ENCODE measurements around the gene SNX25.
"Not testable (repeated sequence)": the region's sequence is repeated elsewhere in the genome, so short reads cannot be mapped to it uniquely, and the experiment has no call there.

SNX25 gene

DNA sequence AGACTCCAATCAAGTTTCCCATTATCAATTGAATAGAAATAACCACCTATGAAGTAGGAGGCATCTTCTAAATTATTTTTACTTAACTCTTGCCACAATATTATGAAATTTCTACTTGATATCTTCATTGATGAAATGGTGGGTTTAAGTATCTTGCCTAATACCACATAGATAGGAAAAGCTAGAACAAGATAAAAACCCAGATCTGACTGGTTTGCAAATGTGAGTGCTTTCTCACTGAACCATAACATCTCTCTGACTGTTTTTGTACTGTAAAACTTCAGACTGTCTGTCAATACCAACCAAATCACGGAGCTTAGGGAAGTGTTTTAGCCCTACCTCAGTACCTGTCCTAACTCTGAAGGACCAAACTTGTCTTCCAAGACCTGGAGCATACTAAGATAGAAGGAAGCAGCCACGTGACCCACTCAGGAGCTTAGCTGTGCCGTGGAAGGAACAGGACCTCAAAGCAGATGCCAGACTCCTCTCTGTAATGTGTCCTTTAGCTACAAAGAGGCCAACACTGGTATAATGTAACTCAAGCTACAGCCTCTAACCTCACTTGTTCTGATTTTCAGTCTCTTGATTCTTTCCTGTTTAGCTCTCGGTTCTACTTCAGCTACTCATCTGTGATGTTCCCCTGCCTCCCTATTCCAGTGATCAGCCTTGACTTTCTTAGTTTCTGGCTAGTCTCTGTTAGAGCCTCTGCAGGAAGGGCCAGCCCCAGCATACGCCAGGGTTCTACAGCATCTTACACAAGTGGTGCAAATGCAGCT is 101.9 kb downstream of the SNX25 start:
- no peak for FAIRE-seq

DNA sequence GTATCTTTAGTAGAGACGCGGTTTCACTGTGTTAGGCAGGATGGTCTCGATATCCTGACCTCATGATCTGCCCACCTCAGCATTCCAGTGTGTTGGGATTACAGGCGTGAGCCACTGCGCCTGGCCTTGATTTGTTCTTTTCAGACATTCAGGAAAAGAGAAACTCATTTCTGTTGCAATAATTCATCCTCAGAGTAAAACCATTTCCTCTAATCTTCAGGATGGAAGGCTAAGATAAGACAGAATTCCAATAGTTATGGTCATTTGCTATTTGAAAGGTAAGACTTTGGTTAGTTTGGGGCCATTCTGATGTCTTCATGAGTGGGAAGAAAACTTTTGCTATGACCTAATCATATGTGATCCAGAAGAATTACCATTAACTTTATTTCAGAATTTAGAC is 103.3 kb downstream of the SNX25 start:
- FAIRE-seq = no peak

DNA sequence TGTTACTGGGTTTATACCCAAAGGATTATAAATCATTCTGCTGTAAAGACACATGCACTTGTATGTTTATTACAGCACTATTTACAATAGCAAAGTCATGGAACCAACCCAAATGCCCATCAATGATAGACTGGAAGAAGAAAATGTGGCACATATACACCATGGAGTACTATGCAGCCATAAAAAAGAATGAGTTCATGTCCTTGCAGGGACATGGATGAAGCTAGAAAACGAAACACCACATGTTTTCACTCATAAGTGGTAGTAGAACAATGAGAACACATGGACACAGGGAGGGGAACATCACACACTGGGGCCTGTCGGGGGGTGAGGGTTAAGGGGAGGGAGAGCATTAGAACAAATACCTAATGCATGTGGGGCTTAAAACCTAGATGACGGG is 108.1 kb downstream of the SNX25 start:
- FAIRE-seq = not testable (repeated sequence)

DNA sequence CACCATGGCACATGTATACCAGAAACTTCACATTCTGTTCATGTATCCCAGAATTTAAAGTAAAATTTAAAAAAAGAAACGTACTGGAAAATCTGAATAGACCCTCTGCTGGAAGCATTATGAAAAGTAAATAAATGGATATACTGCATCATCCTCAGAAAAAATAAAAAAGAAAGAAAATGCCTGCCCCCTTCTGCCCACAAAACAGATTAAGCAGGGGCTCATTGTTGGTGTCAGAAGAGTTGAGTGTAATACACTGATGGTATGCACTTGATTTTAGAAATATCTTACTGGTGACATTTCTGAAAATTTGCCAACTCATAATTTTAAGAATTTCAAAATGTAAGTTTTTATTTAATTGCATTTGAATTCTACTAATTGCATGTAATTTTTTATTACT is 108.5 kb downstream of the SNX25 start:
- no peak for FAIRE-seq

DNA sequence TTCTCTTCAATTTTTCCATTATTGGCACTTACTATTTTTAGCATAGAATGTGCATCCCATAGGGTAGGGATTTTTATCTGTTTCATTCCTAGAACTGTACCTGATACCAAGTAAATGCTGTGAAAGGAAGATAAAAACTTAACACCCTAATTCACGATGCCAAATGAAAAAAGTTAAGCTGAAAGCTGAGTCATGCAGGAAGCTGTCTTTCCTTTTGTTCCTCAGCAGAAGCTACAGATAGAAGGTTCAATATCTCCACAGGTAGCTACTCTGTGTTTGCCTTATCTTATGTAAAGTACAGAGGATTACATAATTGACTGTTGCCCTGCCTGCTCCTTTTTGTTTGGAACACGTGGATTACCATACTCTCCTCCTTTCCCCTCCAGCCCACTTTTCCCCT is 109.3 kb downstream of the SNX25 start:
- no peak for FAIRE-seq

DNA sequence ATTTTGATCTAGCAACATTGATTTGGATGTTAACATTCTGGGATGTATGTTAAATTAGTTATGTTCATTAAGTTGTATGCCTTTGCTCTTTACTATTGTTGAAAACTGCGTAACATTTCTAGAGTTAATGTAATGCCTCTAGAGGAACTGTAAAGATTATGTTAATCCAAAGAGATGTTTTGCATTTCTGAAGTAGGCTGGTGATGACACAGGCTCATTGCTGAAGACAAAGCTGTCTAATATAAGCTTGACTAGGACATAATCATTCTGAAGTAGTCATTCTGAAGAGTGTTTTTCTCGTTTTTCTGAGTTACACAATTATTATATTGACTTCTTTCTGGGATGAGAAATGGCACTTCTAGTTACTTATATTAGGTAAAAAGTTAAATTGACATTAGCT is 113.4 kb downstream of the SNX25 start:
- no peak for FAIRE-seq

DNA sequence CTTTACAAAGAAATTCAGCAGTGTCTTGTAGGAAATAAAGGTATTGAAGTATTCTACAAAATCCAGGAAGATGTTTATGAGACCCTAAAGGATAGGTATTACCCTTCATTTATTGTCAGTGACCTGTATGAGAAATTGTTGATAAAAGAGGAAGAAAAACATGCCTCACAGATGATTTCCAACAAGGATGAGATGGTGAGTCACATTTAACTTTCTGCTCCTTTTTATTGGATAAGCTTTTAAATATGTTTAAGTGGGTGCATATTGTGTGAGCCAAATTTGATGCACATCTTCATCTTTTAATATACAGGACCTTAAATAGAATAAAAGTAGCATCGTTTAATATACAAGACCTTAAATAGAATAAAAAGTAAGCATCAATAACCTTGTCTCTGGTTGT is 114.2 kb downstream of the SNX25 start:
- no peak for FAIRE-seq

DNA sequence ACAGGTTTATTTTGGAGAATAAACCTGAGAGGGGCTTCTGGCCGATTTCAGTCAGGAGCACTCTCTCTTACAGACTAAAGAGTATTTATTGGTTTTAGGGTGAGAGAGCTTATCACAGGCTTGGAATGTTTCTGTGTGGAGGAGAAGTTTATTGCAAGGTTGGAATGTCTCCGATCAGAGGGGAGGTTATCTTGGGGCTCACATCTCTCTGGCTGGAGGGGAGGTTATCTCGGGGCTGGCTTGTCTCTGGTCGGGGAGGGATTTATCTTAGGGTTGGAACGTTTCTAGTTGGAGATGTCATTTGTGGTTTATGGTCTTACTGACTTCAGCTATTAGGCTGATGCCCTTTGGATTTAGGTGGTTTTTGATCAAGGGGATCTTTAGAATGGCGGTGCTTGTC is 115.0 kb downstream of the SNX25 start:
- not testable (repeated sequence) for FAIRE-seq

DNA sequence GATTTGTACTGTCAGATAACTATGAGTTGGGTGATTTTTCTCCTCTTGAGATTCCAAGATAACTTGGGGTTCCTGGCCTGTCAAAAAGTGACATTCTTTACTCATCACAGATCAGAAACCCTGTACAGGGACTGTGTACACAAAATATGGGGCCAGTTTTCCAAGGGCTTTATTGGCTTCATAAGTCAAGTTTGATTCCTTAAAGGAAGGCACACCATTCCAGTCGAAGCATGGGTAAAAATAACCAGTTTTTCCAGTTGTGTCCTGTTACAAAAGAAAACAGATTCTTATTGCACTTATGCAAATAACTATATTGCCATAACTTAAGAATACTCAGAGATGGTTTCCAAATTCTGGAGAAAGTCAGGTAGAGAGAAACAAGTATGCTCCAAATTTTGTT is 116.3 kb downstream of the SNX25 start:
- FAIRE-seq = not testable (repeated sequence)

DNA sequence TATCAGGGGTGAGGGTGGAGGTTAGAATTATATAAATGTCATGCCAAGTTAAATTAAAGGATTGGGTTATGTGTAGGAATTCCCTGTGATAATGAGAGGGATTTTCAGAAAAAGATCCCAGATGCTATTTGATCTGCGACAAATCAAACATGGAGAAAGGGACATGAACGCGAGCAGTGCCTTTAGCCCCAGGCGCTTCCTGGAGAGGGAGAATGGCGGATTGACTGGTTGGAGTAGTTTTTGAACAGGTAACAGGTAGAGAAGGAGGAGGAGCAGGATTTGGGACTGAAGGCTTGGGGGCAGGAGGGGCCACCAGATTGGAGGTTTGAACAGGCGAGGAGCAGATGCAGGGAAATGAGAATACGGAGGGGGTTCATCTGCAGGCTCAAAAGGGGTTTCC is 119.2 kb downstream of the SNX25 start:
- no peak for FAIRE-seq

DNA sequence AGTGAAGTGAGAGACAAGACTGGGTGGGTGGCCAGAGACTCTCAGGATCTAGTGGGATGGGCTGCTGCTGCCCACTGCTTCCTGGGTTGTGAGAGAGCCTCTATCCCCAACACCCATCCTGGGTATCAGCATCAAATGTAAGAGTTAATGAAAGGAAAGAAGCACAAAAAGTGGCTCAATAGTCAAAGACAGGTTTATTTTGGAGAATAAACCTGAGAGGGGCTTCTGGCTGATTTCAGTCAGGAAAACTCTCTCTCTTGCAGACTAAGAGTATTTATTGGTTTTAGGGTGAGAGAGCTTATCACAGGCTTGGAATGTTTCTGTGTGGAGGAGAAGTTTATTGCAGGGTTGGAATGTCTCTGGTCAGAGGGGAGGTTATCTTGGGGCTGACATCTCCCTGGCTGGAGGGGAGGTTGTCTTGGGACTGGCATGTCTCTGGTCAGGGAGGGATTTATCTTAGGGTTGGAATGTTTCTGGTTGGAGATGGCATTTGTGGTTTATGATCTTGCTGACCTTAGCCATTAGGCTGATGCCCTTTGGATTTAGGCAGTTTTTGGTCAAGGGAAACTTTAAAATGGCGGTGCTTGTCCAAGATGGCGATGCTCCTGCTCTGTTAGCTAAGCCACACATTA is 120.6 kb downstream of the SNX25 start:
- not testable (repeated sequence) for FAIRE-seq

DNA sequence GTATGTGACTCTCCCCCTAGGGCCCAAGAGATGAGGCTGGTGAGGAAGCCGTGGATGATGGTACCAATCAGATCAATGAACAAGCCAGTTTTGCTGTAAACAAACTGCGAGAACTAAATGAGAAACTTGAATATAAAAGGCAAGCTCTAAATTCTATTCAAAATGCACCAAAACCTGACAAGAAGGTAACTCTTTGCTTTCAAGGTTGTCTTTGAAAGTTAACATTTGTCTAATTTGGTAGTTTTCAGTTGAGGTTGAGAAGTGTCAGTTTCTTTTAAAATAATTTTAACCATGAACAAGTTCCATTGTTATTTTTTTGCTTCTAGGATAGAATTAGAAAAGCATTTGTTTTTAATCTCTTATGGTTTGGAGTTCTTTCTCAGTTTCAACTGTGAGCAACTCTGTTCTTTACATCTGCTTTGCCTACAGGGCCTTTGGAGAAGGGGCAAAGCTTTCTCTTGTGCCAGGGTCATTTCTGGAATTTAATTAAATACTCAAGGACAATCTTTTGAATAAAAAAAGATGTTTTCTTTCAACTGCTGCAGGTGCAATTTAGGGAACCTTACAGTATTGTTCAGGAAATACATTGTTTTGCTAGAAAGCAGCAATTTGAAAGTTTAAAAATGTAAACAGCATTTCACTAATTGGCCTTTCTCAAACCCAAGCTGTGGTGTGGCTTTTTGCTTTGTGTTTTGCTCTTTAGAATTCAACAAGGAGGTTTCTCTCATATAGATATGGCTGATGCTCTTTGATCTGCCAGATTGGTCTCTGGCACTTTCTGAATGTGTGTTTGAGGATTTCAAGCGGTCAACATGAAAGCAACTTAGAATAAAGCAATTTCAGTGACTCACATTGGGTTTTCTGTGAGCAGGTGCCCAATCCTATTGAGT is 123.4 kb downstream of the SNX25 start:
- FAIRE-seq = no peak

DNA sequence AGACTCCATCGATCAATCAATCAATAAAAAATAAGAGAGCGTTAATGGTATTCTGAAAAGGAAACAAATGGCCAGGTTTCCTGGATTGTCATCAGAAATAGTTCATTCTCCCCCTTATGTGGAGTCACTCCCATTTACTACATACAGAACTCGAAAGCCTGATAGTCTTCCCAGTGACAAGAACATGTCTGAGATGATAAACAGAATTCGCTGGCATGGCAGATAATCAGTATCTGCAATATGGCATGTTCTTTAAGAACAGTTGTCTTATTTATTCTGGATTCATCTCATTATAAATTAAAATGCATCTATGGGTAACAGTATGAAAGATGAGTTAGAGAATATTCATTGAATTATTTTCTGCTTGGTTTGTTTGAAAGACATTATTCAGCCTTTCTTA is 124.9 kb downstream of the SNX25 start:
- no peak for FAIRE-seq

DNA sequence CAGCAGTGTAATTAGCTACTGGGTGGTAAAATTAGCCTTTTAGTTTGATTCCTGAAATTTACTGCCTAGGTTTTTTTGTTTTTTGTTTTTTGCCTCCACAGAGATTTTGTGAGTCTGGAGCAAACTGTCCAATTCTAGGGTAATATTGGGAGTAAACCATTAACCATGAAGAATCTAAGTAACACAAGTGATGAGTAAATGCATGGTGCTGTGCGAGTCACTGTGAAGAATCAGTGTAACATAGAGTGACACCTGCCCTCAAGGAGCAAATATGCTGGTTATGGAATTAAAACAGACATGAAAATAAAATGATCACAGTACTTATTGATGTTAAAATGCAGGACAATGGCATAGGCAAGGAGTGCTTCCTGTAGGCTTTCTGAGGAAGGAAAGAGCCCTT is 126.2 kb downstream of the SNX25 start:
- FAIRE-seq = no peak

DNA sequence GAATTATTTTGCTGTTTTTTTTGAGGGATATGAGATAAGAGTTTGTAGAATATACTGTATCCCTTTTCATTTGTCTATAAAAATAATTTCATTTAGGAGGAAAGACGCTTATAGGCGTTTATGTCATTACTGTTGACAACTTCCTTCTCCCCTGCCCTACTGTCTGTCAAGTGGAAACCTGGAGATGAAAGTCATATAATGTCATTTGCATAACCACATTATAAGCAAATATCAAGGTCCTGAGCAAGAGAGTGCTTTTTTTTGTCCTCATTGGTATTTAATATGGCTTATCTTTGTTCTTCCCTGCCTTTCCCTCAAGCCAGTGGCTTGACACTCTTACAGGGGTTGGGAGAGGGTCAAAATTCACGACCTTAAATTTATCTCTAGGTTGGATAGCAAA is 130.5 kb downstream of the SNX25 start:
- no peak for FAIRE-seq

DNA sequence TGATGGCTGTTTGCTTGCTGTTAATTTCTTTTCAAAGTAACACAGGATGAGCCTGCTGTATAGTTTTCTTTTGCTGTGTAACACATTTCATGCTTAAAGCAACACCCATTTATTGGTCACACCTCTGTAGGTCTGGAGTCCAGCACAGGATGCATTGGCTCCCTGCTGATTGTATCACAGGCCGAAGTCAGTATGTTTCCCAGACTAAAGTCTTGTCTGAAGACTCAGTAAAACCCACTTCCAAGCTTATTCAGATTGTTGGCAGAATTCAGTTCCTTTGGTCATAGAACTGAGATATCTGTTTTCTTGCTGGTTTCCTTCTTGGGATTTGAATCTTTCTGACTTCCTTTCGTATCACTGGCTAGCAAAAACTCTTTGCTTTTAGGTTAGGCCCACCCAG is 132.0 kb downstream of the SNX25 start:
- no peak for FAIRE-seq

DNA sequence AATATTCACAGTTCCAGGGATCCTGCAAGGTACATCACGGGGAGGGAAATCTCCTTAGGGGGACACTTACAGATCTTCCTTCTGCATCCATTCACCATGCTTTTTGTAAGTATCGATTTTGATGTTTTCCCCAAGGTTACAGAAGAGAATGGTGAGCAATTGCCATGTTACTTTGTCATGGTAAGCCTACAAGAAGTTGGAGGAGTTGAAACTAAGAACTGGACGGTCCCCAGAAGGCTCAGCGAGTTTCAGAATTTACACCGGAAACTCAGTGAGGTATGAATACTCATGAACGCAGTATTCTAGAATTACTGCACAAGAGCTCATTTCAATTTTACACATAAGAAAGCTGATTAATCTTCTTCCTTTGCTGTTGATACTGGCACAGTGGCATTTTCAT is 132.4 kb downstream of the SNX25 start:
- no peak for FAIRE-seq

DNA sequence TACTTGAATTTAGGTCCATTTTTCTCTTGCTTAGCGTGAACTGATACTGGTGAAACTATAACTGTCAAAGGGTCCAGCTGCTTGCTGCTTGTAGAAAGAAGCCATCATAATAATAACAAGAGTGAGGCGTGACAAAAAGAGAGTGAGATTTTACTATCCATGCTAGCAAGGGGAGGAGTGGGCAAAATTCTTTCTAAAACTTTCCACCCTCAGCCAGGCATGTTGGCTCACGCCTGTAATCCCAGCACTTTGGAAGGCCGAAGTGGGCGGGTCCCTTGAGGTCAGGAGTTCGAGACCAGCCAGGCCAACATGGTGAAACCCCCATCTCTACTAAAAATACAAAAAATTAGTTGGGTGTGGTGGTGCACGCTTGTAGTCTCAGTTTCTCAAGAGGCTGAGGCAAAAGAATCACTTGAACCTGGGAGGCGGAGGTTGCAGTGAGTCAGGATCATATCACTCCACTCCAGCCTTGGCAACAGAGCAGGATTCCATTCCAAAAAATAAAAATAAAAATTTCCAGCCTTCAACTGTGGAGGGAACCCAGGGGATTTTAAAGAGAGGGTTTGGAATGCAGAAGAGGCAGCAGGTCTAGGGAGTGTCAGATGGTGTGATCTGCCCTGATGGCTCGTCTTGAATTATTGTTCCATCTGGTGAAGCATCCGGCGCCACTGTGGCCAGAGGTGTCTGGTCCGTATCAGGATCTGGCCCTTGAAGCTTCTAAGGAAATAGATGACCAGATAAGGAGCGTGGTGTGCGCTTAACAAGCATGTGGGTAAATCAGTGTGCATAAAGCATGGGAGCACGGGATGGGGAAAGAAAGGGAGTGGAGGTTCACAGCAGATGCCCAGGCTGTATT is 134.6 kb downstream of the SNX25 start:
- FAIRE-seq = no peak

DNA sequence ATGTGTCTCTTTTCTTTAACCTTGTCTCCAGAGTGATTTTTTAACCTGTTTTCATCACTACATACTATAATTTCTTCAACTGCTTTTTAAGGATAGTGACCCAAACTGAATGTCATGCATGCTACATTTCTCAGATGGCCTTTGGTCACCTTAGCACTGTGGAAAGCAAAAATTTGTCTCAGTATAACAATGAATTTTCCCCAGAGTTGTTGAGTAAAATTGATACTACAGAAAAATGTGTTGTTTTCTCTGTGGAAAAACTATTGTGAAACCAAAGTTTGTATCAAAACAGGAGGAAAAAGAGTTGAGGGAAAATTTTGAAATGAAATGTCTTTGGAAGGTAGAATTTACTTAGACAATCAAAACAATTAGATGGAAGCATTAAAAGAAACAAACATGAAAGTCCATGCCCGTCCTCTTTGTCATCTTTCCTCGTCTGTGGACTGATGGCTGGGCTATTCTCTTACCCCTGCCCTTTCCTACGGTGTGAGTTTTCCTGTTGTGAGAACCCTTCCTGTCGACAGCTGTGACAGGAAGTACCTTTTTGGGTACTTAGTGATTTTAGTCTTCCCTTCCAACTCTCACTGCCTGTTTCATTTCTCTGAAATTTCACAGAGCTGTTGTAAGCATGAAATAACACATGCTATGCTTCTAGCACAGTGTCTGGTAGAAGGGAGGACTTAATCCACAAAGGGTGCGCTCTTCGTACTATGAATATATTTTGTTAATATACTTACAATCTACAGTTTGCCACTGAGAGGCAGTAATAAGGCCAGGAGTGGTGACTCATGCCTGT is 135.5 kb downstream of the SNX25 start:
- no peak for FAIRE-seq

DNA sequence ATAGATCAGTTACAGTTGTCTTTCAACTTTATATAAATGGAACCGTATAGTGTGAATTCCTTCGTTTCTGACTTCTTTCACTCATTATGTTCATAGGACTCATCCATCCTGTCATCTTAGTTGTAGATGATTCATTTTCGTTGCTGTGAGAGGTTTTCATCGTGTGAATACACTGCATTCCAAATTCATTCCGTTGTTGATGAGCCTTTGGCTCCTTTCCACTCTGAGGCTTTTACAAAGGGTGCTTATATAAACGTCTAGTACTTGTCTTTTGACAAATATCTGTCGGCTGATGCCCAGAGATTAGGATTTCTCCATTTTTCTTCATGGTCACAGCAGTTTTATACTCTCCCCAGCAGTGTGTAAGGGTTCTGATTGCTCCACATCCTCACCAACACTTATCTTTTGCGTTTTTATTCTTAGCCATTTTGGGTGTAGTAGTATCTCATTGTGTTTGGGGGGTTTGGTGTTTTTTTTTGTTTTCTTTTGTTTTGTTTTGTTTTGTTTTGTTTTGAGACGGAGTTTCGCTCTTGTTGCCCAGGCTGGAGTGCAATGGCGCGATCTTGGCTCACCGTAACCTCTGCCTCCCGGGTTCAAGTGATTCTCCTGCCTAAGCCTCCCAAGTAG is 137.7 kb downstream of the SNX25 start:
- FAIRE-seq = no peak

DNA sequence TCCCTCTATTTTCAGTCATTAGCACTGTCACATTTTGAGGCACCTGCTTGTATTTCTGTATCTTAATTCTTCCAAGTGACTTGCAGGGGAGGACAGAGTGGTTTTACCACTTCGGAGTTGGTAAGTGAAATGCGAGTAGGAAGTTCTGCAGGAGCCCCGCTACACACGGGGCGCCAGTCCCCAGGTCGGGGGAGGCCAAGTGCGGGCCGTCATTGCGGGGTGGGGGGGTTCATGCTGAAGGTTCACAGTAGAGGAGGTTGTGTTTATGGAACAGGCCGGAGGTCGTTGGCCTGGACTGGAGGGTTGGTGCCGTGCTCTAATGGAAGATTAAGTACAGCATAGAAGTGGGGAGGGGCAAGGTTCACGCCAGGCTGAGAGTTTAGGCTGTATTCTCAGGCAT is 142.3 kb downstream of the SNX25 start:
- no peak for FAIRE-seq

Data from G401.6 (cell line).